ENCODE data around the gene TTYH2. TPM values are rescaled to one million over a fixed set of nuclear protein-coding genes. Genes with fewer than 3 reads are reported as not detected.

Gene TTYH2
- total RNA-seq, 1 experiment from 2014 or later = 4.5 TPM

GRCh38 chr17:74190807-74191406 lies 22.5 kb upstream of the TTYH2 start:
- Mint-ChIP-seq H3K9me3 (peaks cover 9% of the 10 kb centered on the region), H3K4me1 (peaks cover 16% of the 10 kb centered on the region)

GRCh38 chr17:74192950-74193781 lies 20.2 kb upstream of the TTYH2 start:
- Mint-ChIP-seq H3K4me1 (peaks cover 5% of the 10 kb centered on the region), H3K36me3 (no peaks in the 10 kb centered on the region), H3K27me3 (ENCODE audit: low read depth) (no peaks in the 10 kb centered on the region; the same call in 1 of the 2 replicates), H3K27ac (no peak overlapping the region), H3K9me3 (peaks cover 9% of the 10 kb centered on the region), H3K4me3 (no peak overlapping the region)
- TF ChIP-seq ZNF423 (CRISPR knock-in tag; IDR thresholded peaks at IDR 0.05) (no peak), NR1H2 (CRISPR knock-in tag; IDR thresholded peaks at IDR 0.05) (no peak), GABPB1 (CRISPR knock-in tag; IDR thresholded peaks at IDR 0.05) (0 out of 2 replicates have a peak, but pooled peaks have one; percentile 53)
- ChIA-PET CTCF (interaction anchor here (1.2 to 2.3 kb wide), 3 partner anchors 10 to 103 kb away, joined by 3 to 10 read pairs (median 5); partner anchors contain the start of gene RPL38), POLR2A (no interaction called here)
- DNase-seq (ENCODE audit: low spot score) = no peak
- ATAC-seq = no peak; the same call in 1 of the 2 replicates

More at GRCh38 chr17:74190807-74191406, 22.5 kb upstream of the TTYH2 start:
- Mint-ChIP-seq H3K27me3 (ENCODE audit: low read depth) (no peaks in the 10 kb centered on the region; the same call in 1 of the 2 replicates), H3K36me3 (no peaks in the 10 kb centered on the region), H3K4me3 (no peak overlapping the region), H3K27ac (no peak overlapping the region)
- ChIA-PET POLR2A (interaction anchor here (0.6 kb wide), 1 partner anchor 171 kb away, joined by 8 read pairs; the partner anchor contains the start of gene BTBD17), CTCF (interaction anchor here (0.7 to 6.7 kb wide), 5 partner anchors 9 to 465 kb away, joined by 3 to 99 read pairs (median 8); partner anchors contain the start of gene RPL38)
- ATAC-seq = peak; percentile 64
- TF ChIP-seq JUN (CRISPR knock-in tag; IDR thresholded peaks at IDR 0.05) (peak; percentile 61; the same call in 1 of the 2 replicates), E2F5 (CRISPR knock-in tag; IDR thresholded peaks at IDR 0.05) (0 out of 2 replicates have a peak, but pooled peaks have one; percentile 46), NR2C2 (CRISPR knock-in tag; IDR thresholded peaks at IDR 0.05) (no peak; the same call in 1 of the 2 replicates), ZNF281 (CRISPR knock-in tag; IDR thresholded peaks at IDR 0.05) (no peak), CREM (CRISPR knock-in tag; IDR thresholded peaks at IDR 0.05) (0 out of 2 replicates have a peak, but pooled peaks have one; percentile 43), HMGXB4 (CRISPR knock-in tag; IDR thresholded peaks at IDR 0.05) (no peak), TEAD1 (CRISPR knock-in tag; IDR thresholded peaks at IDR 0.05) (0 out of 2 replicates have a peak, but pooled peaks have one; percentile 46)
- peak; percentile 57 for DNase-seq (ENCODE audit: low spot score)

- Mint-ChIP-seq H3K27ac (no peak overlapping the region), H3K4me1 (peaks cover 4% of the 10 kb centered on the region), H3K9me3 (peaks cover 3% of the 10 kb centered on the region; the same call in 1 of the 2 replicates), H3K4me3 (no peak overlapping the region), H3K27me3 (ENCODE audit: low read depth) (peaks cover 6% of the 10 kb centered on the region), H3K36me3 (no peaks in the 10 kb centered on the region)
- ChIA-PET CTCF (interaction anchor here (0.5 to 1.5 kb wide), 5 partner anchors 9 to 193 kb away, joined by 3 to 5 read pairs (median 4); partner anchors contain the start of gene RPL38), POLR2A (no interaction called here)
- DNase-seq (ENCODE audit: low spot score) (no peak), ATAC-seq (no peak)
- no peak for TF ChIP-seq OVOL2 (CRISPR knock-in tag; IDR thresholded peaks at IDR 0.05; ENCODE audit: borderline replicate concordance)
- no peak for TF ChIP-seq PREB (CRISPR knock-in tag; IDR thresholded peaks at IDR 0.05; ENCODE audit: borderline replicate concordance)
- TF ChIP-seq ELF4 (CRISPR knock-in tag; IDR thresholded peaks at IDR 0.05; ENCODE audit: low read depth) = no peak
- TF ChIP-seq E2F1 (CRISPR knock-in tag; IDR thresholded peaks at IDR 0.05) = no peak
- TF ChIP-seq ARID4B (CRISPR knock-in tag; IDR thresholded peaks at IDR 0.05; ENCODE audit: borderline replicate concordance) = no peak
- TF ChIP-seq ESRRA (CRISPR knock-in tag; IDR thresholded peaks at IDR 0.05; ENCODE audit: borderline replicate concordance) = no peak
Observed at GRCh38 chr17:74194682-74195081, 18.7 kb upstream of the TTYH2 start.

Data from WTC11 (cell line).